ENCODE measurements around the gene IGIP.

Gene IGIP

GRCh38 chr5:140114341-140115185 lies 11.2 kb upstream of the IGIP start:
- TF ChIP-seq TEAD4 (IDR thresholded peaks at IDR 0.05): no peak
- no peak for TF ChIP-seq CREB1 (IDR thresholded peaks at IDR 0.05; ENCODE audit: low read depth)
- TF ChIP-seq FOXM1 (IDR thresholded peaks at IDR 0.05; ENCODE audit: borderline replicate concordance, low read depth): no peak
- TF ChIP-seq YY1 (IDR thresholded peaks at IDR 0.05; ENCODE audit: low read depth): no peak
- no peak for TF ChIP-seq EGR1 (IDR thresholded peaks at IDR 0.05)
- peak; percentile 33; the same call in 1 of the 2 replicates for TF ChIP-seq NFIC (IDR thresholded peaks at IDR 0.05)
- no peak for TF ChIP-seq EP300 (IDR thresholded peaks at IDR 0.05; ENCODE audit: borderline replicate concordance)
- TF ChIP-seq MAX (IDR thresholded peaks at IDR 0.05): 0 out of 2 replicates have a peak, but pooled peaks have one; percentile 28
- TF ChIP-seq ZBTB7A (IDR thresholded peaks at IDR 0.05; ENCODE audit: low read depth): no peak
- no peak for TF ChIP-seq RAD21 (IDR thresholded peaks at IDR 0.05; ENCODE audit: low read depth)
- TF ChIP-seq TAF1 (IDR thresholded peaks at IDR 0.05; ENCODE audit: low read depth): no peak
- TF ChIP-seq USF1 (IDR thresholded peaks at IDR 0.05): no peak
- no peak for TF ChIP-seq REST (IDR thresholded peaks at IDR 0.05; ENCODE audit: low read depth)
- 0 out of 2 replicates have a peak, but pooled peaks have one; percentile 29 for TF ChIP-seq TCF12 (IDR thresholded peaks at IDR 0.05; ENCODE audit: low read depth)
- TF ChIP-seq CEBPB (IDR thresholded peaks at IDR 0.05): no peak

GRCh38 chr5:140115186-140115500 lies 10.6 kb upstream of the IGIP start:
- TF ChIP-seq RAD21 (IDR thresholded peaks at IDR 0.05; ENCODE audit: low read depth) (no peak), CEBPB (IDR thresholded peaks at IDR 0.05) (no peak), REST (IDR thresholded peaks at IDR 0.05; ENCODE audit: low read depth) (no peak), EGR1 (IDR thresholded peaks at IDR 0.05) (no peak), TCF12 (IDR thresholded peaks at IDR 0.05; ENCODE audit: low read depth) (no peak), EP300 (IDR thresholded peaks at IDR 0.05; ENCODE audit: borderline replicate concordance) (no peak), NFIC (IDR thresholded peaks at IDR 0.05) (no peak), YY1 (IDR thresholded peaks at IDR 0.05; ENCODE audit: low read depth) (no peak), FOXM1 (IDR thresholded peaks at IDR 0.05; ENCODE audit: borderline replicate concordance, low read depth) (no peak), ZBTB7A (IDR thresholded peaks at IDR 0.05; ENCODE audit: low read depth) (no peak), MAX (IDR thresholded peaks at IDR 0.05) (no peak), USF1 (IDR thresholded peaks at IDR 0.05) (no peak), TEAD4 (IDR thresholded peaks at IDR 0.05) (no peak), CREB1 (IDR thresholded peaks at IDR 0.05; ENCODE audit: low read depth) (no peak), TAF1 (IDR thresholded peaks at IDR 0.05; ENCODE audit: low read depth) (no peak)

- TF ChIP-seq YY1 (IDR thresholded peaks at IDR 0.05; ENCODE audit: low read depth) (no peak), FOXM1 (IDR thresholded peaks at IDR 0.05; ENCODE audit: borderline replicate concordance, low read depth) (no peak), ZBTB7A (IDR thresholded peaks at IDR 0.05; ENCODE audit: low read depth) (no peak), TAF1 (IDR thresholded peaks at IDR 0.05; ENCODE audit: low read depth) (no peak), MAX (IDR thresholded peaks at IDR 0.05) (no peak), CEBPB (IDR thresholded peaks at IDR 0.05) (no peak), CREB1 (IDR thresholded peaks at IDR 0.05; ENCODE audit: low read depth) (no peak), TEAD4 (IDR thresholded peaks at IDR 0.05) (no peak), EGR1 (IDR thresholded peaks at IDR 0.05) (no peak), TCF12 (IDR thresholded peaks at IDR 0.05; ENCODE audit: low read depth) (no peak), REST (IDR thresholded peaks at IDR 0.05; ENCODE audit: low read depth) (no peak), USF1 (IDR thresholded peaks at IDR 0.05) (no peak)
These were observed 9.0 kb upstream of the IGIP start for GRCh38 chr5:140116716-140117115.

All from Ishikawa (cell line).